Panc1 (cell line): ENCODE data around the gene QKI.

Experiments
- CTCF ChIP-seq: fragments of 450-650 bp; IDR thresholded peaks from 2 replicates; pipeline ENCODE4 v1.5.1; 2017; ENCODE audit warnings: mild to moderate bottlenecking
- POLR2AphosphoS5 ChIP-seq: IDR thresholded peaks from 2 replicates; pipeline ENCODE4 v1.6.1; 2012; ENCODE audit warnings: mild to moderate bottlenecking, low read depth, low read length, moderate library complexity
- REST ChIP-seq, 2 experiments: IDR thresholded peaks; 2 replicates each; pipeline ENCODE4 v1.6.1; 2011 to 2012; ENCODE audit warnings: low read depth in 2 of 2, control low read depth in 1 of 2, low read length in 1 of 2, mild to moderate bottlenecking in 1 of 2, moderate library complexity in 1 of 2; ENCODE audit not compliant: insufficient read depth in 1 of 2
- SIN3A ChIP-seq: IDR thresholded peaks from 2 replicates; pipeline ENCODE4 v1.6.1; 2012; ENCODE audit warnings: low read depth, mild to moderate bottlenecking, low read length, moderate library complexity, borderline replicate concordance; ENCODE audit not compliant: insufficient read depth

- TF ChIP-seq CTCF = no peak
- TF ChIP-seq POLR2AphosphoS5 = no peak
- TF ChIP-seq SIN3A = no peak
- TF ChIP-seq REST (IDR thresholded peaks at IDR 0.05; ENCODE audit: insufficient read depth in 1 of 2, low read depth in 2 of 2, low read length in 1 of 2) = no peak
Observed at GRCh38 chr6:163454425-163454824, 39.9 kb downstream of the QKI start.
